Measurements from ENCODE around the gene GADL1.

Gene GADL1

DNA sequence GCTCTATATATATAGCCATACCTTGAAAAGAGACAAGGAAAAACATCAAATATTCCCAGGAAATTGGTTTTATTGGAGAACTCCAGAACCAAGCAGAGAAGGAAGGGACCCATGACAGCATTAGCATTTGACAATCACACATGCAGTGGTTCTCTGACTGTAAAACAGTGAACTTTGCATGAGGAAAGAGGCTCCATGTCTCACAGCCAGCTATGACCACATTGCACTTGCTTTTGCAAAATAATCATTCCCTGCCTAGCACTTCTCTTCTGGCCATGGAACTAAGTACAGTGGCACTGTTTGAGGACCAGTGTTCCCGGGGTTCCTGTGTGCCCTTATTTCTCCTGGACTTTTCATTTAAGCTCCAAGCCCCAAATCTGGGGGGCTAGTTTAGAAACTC is 202.5 kb downstream of the GADL1 start:
- DNase-seq: peak; percentile 45

DNA sequence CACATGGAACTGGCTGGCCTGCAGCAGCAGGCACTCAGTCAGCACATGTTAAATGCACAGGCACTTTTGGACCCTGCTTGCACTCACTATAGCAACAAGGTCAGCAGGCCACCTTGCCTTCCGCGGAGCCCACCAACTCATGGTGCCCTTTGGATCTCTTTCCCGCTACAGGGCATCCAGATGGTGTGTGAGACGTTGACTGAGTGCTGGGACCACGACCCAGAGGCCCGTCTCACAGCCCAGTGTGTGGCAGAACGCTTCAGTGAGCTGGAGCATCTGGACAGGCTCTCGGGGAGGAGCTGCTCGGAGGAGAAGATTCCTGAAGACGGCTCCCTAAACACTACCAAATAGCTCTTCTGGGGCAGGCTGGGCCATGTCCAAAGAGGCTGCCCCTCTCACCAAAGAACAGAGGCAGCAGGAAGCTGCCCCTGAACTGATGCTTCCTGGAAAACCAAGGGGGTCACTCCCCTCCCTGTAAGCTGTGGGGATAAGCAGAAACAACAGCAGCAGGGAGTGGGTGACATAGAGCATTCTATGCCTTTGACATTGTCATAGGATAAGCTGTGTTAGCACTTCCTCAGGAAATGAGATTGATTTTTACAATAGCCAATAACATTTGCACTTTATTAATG is 203.1 kb downstream of the GADL1 start:
- DNase-seq: no peak

DNA sequence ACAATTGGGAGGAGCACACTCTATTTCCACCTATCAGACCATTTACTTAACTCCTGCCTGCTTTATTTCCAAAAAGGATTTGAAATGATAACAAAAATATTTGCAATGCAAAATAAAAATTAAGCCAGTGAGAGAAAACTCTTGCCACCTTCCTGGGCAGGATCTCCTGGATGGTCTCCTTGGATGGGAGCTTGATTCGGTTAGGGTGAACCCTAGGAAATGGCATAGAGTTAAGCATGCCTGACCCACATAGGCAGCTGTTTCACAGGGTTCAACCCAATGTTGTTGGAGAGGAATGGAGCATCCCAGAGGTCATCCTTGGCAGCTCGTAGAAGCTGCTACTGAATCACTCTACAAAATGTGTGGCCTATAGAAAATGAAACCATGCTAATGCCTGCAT is 204.3 kb downstream of the GADL1 start:
- no peak for DNase-seq

DNA sequence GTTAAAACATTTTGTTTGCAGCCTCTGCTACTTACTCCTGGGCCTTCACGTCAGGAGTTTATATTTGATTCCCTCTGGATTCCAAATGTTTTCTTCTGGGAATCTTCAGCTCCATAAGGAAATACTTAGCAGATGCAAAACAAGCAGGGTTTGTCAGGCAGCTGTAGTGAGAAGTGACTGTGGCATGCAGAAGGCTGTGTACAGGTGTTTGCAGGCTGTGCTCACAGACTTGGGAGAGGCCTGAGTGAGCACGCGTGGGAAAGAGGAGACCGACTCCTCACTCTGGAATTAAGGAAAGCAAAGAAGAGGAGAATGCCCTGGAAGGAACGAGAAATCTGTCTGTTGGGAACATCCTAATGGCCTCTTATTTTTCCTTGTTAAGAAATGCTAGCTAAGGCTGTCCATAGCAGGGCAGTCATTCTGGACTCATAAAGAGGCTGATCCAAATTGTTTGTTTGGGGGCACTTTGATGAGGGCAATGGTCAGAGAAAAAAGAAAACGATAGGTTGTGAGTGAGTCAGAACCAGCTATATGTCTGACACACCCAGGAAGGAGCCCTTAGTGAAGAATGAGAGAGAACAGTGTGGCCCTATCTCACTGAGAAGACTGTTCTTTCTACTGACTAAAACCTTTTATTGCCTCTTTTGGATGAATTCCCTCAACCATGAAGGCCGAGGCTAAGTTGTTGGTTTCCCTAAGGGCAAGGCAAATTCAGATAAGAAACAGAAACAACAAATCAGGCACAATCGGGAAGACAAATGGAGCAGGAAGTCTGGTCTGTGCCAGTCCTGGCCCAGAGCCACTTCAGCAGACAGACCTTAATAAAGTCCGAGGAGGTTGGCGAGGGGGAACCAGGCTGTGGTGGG is 205.5 kb downstream of the GADL1 start:
- no peak for DNase-seq

DNA sequence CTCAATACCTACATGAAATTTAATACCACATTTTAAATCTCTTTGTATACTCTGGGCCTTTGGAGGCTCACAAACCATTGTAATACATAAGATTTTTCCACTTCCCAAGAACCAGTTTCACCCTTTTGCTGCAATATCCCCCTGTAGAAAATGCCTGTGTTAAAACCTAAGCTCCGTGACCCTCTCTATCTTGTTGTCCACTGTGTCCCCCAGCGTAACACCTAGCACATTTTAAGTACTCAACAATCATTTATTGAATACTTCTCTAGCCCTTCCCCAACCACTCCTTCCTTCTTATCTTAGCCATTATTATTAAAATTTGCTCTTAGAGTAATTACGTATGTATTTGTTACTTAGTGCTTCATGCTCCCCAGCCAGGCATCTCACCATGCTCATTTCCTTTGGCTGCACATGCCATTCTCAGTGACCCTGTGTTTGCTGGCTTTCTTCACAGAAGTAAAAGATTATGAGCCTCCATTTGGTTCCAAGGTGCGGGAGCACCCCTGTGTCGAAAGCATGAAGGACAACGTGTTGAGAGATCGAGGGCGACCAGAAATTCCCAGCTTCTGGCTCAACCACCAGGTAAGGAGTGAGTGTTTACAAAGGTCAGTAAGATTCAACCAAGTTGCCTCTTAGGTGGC is 206.4 kb downstream of the GADL1 start:
- DNase-seq: no peak

DNA sequence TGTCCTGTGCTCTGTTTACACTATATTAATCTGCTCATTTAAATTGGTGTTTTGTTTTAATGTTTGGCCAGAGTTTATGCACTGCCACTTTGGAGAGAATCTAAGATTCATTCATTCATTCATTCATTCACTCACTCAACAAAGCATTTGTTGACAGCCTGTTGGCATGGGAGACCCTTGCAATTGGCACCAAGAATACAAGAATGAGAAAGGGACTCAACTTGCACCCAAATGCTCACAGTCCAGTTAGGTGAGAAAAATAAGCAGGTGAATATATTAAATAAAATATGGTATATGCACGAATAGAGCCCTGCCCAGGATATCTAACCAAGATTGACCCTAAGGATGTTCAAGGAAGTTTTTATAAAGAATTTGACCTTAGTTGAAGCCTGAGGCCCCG is 207.7 kb downstream of the GADL1 start:
- DNase-seq: no peak

DNA sequence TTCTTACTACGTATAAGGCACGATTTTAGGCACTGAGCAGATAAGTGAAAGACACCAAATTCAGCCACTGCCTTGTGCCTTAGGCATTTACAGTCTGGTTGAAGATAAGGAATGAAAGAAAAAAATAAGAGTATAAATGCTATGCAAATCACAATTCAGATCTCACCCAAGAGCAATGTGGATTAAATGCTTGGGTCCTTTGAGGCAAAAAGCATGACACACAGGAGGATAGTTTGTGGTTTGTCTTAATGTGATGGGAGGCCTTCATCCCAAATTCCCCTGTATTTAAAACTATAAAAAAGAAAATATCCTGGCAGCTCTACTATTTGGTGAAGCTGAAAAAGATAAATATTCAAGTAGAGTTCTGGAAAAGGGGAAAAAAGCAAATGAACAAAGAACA is 208.3 kb downstream of the GADL1 start:
- no peak for DNase-seq

DNA sequence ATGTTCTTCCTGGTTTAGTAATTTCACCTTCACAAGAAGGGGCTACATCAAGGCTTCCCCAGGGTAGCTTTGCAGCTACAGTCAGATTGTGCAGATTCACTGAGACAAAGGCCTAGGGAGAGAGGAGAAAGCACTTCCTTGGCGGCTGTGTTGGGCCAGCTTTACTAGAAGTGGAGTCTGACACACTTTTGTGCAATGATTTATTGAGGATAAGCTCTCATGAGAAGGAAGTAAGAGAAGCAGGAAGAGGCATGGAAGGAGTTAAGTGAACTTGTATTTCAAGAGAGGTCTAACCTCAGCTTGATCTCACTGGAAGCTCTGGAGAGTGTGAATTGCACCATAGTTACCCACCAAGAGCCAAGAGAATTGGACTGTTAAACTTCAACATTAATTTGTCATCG is 209.2 kb downstream of the GADL1 start:
- no peak for DNase-seq

DNA sequence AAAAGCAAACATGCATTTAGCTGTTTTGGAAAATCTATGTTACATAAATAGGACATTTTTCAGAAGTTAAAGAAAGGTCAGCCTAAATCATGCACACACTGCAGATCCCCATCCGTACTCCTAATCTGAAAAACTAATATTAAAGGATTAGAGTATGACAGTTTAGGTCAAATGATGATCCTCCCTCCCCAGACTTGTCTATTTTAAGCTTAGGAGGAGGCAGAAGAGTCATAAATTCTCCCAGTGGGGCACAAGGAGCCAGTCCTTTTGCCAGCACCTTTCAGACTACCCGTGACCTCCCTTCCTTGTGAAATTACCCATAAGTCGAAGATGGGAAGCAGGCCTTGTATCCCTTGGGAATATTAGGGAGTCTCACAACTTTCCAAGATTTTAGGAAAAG is 210.1 kb downstream of the GADL1 start:
- no peak for DNase-seq

DNA sequence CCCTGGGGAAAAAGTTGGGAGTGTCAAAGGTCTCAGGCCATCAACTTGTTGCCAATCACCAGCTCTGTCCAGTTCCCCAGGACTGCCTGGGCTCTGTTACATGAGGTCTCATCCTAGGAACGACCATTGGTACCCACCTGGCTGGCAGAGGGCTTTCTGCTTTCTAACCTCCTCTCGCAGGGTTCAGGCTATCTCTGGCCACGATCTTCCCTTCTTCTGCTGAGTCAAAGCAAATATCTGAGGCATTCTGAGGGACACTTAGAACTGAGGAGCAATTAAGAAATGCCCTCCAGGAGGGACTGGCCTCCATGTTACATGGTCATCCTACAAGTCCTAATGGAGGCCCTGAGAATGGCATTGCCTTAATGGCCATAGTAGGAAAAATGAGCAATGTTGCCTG is 210.7 kb downstream of the GADL1 start:
- DNase-seq: no peak

DNA sequence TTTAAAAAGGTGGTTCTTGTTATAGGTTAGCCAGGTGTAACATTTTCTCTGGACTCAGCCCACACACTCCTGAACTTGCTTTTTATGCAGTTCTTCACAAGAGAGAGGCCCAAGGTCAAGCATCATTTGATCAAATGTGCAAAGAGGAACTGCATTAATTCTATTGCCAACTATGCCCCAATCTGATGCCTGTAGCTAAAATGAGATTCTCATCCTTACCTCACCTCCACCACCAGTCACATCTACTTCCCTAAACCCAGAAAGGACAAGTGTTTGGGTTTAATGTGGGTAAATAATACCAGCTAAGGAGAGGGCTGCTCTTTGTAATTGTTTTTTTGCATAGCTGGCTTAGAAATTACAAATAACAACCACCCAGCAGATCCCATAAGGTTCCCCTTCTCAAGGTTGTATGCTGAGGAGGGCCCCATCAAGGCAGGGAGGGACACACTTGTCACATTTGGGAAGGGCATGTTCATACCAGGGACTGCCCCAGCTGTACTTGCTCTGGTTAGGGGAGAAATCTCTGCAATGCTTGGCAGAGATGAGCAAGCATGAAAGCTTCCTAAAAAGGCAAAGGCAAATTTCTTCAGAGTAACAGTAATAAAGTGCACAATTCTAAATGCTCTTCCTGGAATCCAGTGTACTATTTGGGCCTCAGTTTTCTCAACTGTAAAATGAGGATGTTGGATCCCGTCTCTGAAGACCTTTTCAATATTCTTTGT is 211.9 kb downstream of the GADL1 start:
- peak; percentile 73 for DNase-seq

DNA sequence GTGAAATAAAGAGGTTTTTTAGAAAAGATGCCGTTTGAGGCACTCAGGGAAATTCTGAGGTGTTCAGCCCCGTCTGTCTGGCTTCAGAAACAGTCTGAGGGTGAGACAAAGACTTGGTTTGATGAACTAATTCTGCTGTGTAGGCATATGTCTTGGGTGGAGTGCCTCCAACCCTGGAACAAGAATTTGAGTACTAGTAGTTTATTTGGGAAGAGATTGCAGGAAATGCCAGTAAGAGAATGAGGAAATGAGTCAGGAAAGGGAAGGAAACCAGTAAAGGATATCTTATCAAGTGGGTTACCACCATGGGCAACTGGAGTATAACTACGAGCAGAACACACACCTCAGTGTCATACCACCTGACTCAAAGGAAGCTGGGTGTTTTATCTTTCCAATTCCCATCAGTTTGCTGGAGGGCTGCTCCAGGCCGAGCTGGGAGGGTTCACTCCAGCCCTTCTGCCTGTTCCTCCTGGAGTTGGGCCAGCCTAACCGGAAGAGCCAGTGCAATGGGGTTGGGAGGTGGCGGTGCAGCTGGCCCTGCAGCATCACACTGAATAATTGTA is 212.7 kb downstream of the GADL1 start:
- DNase-seq: no peak

DNA sequence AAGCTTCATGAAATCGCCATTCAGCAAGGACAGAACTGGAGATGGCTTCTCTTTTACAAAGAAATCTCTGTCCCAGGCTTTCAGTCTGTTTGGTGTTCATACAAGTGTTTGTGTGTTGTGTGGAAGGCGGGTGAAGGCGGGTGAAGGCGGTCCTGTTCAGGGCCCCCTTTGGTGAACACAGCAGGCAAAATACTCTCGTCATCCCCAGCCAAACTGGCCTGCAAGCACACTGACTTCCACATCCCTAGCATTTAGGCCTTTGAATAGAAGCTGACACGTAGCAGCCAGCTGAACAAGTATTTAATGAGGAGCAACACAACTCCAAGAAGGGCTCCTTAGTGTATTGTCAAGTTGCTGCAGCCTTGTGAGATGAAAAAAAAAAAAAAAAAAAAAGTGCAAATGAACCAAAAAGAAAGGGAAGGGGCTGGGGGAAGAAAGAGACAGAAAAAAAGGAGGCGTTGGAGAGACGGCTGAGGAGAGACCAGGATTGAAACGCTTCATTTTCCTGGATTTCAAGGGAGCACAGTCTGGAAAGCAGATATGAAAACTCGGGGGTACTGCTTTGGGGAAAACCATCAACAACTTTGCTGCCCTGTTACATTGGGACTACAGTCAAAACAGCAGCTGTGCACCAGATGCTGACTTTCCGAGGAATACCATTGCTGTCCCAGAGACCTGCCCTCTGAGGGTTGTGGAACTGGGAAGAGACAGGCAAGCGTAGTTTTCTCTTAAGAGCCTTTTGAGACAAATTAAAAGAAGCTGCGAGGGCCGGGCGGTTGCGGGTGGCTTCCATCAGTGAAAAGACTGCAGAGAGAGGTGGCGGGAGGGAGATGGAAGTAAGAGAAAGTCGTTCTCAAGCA is 213.4 kb downstream of the GADL1 start:
- no peak for DNase-seq

DNA sequence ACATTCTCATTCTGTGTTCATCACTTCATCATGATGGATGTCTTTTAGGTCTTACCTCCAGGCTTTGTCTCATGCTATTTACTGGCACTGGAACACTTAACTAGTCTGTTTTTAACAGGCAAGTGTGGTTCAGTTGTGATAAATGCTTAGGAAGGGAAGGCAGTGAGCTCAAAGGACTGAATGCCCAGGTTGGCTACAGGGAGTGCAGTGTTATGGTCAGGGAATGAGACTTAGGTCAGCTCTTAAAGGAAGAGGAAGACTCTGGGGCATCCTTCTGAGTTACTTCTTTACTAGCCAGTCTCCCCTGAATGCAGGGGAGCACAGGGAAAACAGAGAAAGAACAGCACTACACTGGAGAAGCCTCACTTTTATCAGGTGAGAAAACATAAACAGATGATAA is 215.4 kb downstream of the GADL1 start:
- DNase-seq: no peak

DNA sequence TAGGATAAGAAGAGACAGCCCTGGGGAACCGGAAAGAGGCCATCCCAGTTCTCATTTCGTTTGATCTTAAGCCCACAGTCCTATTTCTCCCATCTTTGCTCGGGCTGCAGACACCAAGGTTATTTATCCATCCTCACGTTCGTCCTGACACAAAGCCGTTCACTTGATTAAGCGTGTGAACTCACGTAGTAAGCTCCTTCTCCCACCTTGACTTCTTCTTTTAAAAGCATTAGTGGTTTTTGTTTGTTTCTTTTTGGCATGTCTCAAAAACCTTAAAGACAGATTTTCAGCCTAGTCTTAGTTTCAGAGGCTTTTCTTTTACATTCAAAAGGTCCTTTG is 217.1 kb downstream of the GADL1 start:
- no peak for DNase-seq

DNA sequence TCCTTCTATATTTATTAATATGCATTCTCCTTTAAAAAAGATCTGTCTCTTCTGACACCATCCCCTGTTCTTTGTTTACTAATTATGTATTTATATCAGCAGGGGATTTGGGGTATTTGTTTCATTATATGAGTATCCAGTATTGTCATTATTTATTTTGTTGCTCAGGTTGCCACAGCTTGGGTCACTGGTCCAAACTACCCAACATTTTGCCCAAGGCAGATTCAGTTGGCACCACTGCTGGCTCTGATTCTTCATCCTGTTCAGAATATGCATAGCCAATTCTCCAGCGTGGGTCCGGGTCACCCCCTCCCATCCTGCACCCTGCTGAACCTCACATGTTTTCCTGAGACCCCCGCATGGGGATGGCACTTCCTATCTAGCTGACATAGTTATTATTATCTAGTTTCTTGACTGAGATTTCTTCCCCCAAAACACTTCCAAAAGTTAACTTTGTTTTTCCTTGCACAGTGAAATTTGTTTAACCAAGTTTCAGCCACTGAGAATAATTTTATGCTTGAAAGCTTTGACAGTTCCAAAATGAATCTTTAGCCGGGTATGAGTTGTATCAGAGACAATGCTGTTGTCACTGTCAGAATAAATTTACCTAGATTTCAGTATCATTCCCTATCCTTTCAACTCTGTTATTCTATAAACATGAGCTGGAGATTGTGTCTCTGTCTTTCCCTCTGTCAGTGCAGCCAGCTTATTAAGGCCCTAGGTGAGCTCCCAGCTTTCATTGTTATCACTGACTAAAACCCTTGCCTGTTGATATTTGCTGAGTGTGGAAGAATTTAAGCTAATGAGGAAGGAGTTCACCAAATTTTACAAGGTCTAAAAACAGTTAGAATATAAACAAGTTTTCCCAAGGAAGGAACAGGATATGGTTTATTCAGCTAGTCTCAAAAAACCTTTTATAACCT is 217.8 kb downstream of the GADL1 start:
- DNase-seq: no peak

All from suppressor macrophage treated with lipopolysaccharide for 4 hours (primary cell).